ENCODE data around the gene PRR23E.

Gene PRR23E

DNA sequence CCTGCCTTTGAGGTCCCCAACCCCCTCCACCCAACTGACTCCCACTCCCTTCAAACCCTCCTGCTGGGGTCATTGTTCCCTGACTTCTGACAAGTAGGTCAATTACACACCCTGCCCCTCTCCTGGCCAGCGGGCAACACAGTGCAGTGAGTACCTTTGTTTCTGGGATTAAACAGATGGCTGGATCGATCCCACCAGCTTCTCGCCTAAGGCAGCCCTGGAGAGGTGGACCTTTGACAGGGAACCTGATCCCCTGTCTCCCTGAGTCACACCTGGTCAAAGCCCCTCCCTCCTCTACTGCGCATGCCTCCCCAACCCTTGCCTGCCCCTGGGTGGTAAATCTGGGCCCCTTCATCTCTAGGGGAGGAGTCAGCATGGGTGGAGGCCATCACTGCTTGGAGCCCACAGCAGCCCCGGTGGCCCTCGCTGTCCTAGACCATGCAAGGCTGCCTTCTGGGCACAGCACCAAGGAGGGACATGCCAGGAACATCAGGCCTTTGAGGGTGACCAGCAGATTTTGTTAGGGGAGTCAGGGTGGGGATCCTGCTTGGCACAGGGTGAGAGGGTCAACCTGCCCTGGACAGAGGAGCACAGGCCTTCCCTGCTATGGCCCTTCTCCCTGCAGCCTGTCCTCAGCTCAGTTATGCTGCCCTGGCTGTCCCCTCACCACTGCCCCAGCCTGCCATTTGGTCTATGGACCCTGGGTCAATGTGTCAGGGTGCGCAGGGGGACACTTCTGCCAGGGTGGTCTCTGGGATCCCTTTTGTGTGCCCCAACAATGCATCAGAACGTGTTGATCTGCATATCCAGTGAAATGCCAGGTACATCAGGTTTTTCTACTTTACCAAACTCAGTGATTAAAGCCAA is 9.8 kb upstream of the PRR23E start:
- peaks cover 3% of the 10 kb centered on the region for H3K4me1 ChIP-seq (ENCODE audit: insufficient read depth, low read length)
- no peaks in the 10 kb centered on the region for H3K27me3 ChIP-seq (ENCODE audit: insufficient read depth, low read length)
- no peak overlapping the region for H2AFZ ChIP-seq (ENCODE audit: low read depth, low read length)
- H3K9me3 ChIP-seq (ENCODE audit: low read length): no peaks in the 10 kb centered on the region
- no peak overlapping the region for H3K4me3 ChIP-seq (ENCODE audit: low read length)
- no peaks in the 10 kb centered on the region for H3K36me3 ChIP-seq (ENCODE audit: insufficient read depth, low read length)

DNA sequence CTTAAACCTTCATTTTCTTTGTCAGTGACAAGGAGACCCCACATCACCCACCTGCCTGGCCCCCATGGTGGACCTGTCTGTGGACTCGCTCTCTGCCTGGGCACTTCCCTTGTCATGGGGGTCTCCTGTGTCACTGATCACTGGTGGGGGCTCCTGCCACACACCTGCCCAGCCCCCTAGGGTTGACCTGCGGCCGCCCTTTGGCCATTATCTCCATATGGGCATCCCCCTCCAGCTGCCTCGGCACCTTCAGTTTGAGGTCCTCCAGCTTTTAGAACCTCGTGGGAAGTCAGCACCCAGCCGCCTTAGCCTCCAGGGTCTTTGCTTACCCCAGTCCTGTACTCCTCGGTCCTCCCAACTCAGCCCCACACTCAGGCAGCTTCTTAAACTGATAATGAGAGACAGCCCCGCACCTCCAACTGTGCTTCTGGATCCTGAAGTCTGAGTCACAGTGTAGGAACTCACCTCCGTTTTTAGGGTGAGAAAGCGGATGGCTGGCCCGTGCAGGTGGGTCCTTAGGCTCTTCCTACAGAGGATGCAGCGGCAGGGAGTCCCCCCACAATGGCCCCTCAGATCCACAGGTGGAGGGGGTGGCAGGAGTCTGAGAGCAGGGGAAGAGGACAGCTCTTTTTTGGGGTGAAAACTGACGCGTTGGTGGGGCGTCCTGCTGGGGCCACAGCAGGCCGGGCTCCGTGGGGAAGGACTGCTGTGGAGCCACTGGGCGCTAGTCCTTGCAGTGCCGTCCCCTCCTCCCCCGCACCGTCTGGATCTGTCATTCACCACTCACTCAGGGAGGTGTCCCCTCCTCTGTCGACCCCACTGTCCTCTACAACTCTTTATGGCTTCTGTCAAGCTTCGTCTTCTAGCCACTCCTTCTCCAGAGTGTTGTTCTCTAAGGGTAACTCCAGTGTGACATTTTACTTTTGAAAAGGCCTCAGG is 8.7 kb upstream of the PRR23E start:
- Histone ChIP-seq H3K4me3 (ENCODE audit: low read length) (no peak overlapping the region), H2AFZ (ENCODE audit: low read depth, low read length) (no peak overlapping the region), H3K4me1 (ENCODE audit: insufficient read depth, low read length) (peaks cover 3% of the 10 kb centered on the region), H3K36me3 (ENCODE audit: insufficient read depth, low read length) (no peaks in the 10 kb centered on the region), H3K9me3 (ENCODE audit: low read length) (no peaks in the 10 kb centered on the region), H3K27me3 (ENCODE audit: insufficient read depth, low read length) (no peaks in the 10 kb centered on the region)

DNA sequence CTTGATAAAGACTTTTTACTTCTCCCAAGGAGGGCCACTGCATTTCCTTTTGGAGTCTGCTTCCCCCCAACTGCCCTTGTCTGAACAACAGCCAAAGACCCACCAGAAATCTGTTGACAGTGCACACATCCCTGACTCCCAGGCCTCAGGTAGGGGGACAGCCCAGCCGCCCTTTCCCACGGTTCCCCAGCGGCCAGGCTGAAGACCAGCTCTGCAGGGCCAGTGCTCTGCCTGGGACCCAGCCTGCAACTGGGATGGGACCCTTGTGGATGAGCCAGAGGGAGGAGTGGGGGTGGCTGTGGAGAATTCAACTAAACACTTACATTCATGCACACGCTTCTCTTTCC is 8.1 kb upstream of the PRR23E start:
- Histone ChIP-seq H3K4me1 (ENCODE audit: insufficient read depth, low read length) (peaks cover 3% of the 10 kb centered on the region), H3K9me3 (ENCODE audit: low read length) (no peaks in the 10 kb centered on the region), H2AFZ (ENCODE audit: low read depth, low read length) (no peak overlapping the region), H3K36me3 (ENCODE audit: insufficient read depth, low read length) (no peaks in the 10 kb centered on the region), H3K4me3 (ENCODE audit: low read length) (no peak overlapping the region), H3K27me3 (ENCODE audit: insufficient read depth, low read length) (no peaks in the 10 kb centered on the region)

DNA sequence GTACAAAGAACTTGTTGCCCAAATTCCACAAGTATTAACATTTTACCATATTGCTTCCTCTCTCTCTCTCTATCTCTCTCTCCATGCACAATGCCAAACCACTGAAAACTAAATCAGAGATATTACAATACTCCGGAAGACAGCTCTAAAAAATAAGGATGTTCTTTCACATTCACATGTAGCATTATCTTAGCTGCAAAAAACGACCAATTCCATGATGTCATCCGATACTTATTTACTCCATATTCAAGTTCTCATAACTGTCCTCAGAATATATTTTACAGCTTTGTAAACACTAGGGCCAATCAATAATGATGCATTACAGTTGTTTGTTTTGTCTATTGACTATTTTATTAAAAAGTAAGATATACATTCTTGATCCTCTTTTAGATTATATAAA is 7.7 kb upstream of the PRR23E start:
- no peak overlapping the region for H3K4me3 ChIP-seq (ENCODE audit: low read length)
- H3K9me3 ChIP-seq (ENCODE audit: low read length): no peaks in the 10 kb centered on the region
- no peaks in the 10 kb centered on the region for H3K27me3 ChIP-seq (ENCODE audit: insufficient read depth, low read length)
- H3K4me1 ChIP-seq (ENCODE audit: insufficient read depth, low read length): peaks cover 3% of the 10 kb centered on the region
- H3K36me3 ChIP-seq (ENCODE audit: insufficient read depth, low read length): no peaks in the 10 kb centered on the region
- no peak overlapping the region for H2AFZ ChIP-seq (ENCODE audit: low read depth, low read length)

DNA sequence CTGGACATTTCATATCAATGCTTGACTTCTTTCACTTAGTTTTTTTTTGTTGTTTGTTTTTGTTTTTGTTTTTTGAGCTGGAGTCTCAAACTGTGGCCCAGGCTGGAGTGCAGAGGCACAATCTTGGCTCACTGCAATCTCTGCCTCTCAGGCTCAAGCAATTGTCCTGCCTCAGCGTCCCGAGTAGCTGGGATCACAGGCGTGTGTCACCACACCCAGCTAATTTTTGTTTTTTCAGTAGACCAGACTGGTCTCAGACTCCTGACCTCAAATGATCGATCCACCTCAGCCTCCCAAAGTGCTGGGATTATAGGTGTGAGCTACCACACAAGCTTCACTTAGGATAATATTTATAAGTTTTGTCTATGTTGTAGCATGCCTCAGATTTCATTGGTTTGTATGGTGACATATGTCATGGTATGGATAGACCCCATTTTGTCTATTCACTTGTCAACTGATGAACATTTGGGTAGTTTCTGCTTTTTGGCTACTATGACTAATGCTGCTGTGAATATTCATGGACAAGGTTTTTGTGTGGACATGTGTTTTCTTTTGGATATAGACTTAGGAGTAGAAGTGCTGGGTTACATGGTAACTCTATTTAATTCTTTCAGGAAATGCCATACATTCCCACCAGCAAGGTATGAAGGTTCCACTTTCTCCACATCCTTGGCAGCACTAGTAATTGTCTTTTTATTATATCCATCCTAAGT is 6.8 kb upstream of the PRR23E start:
- H3K9me3 ChIP-seq (ENCODE audit: low read length): no peaks in the 10 kb centered on the region
- peaks cover 3% of the 10 kb centered on the region for H3K4me1 ChIP-seq (ENCODE audit: insufficient read depth, low read length)
- no peak overlapping the region for H2AFZ ChIP-seq (ENCODE audit: low read depth, low read length)
- no peak overlapping the region for H3K4me3 ChIP-seq (ENCODE audit: low read length)
- H3K27me3 ChIP-seq (ENCODE audit: insufficient read depth, low read length): no peaks in the 10 kb centered on the region
- no peaks in the 10 kb centered on the region for H3K36me3 ChIP-seq (ENCODE audit: insufficient read depth, low read length)

DNA sequence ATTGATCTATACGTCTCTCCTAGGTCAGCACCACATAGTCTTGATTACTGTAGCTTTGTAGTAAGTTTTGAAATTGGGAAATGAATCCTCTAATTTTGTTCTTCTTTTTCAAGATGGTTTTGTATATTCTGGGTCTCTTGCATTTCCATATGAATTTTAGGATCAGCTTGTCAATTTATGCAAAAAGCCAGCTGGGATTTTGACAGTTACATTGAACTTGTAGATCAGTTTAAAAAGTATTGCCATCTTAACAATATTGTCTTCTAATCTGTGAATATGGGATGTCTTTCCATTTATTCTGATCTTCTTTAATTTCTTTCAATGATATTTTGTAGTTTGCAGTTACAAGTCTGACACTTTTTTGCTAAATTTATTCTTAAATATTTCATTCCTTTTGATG is 5.6 kb upstream of the PRR23E start:
- Histone ChIP-seq H3K36me3 (ENCODE audit: insufficient read depth, low read length) (no peaks in the 10 kb centered on the region), H3K27me3 (ENCODE audit: insufficient read depth, low read length) (no peaks in the 10 kb centered on the region), H3K9me3 (ENCODE audit: low read length) (no peaks in the 10 kb centered on the region), H3K4me1 (ENCODE audit: insufficient read depth, low read length) (peaks cover under 1% of the 10 kb centered on the region), H3K4me3 (ENCODE audit: low read length) (no peak overlapping the region), H2AFZ (ENCODE audit: low read depth, low read length) (no peak overlapping the region)

DNA sequence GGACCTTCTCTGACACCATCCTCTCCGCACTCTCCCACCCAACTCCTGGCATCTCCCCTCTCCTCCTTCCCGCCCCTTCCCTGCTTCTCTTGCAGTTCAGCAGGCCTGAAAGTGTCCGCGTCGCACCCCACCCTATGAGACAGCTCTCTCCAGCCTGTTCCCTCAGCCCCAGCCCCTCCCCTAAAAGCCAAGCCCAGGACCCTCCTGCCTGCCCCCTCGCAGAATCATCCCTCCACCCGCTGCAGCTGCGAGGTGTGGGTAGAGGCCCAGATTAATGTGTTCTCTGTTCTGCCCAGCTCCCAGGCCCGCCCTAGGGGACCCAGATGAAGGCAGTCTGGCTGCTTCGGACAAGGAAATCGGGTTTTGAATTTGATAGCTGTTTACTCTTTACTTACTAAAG is 410 bp downstream of the PRR23E start:
- H3K4me3 ChIP-seq (ENCODE audit: low read length): no peak overlapping the region
- H3K27me3 ChIP-seq (ENCODE audit: insufficient read depth, low read length): no peaks in the 10 kb centered on the region
- H3K36me3 ChIP-seq (ENCODE audit: insufficient read depth, low read length): no peaks in the 10 kb centered on the region
- H3K4me1 ChIP-seq (ENCODE audit: insufficient read depth, low read length): no peaks in the 10 kb centered on the region
- no peak overlapping the region for H2AFZ ChIP-seq (ENCODE audit: low read depth, low read length)
- no peaks in the 10 kb centered on the region for H3K9me3 ChIP-seq (ENCODE audit: low read length)

DNA sequence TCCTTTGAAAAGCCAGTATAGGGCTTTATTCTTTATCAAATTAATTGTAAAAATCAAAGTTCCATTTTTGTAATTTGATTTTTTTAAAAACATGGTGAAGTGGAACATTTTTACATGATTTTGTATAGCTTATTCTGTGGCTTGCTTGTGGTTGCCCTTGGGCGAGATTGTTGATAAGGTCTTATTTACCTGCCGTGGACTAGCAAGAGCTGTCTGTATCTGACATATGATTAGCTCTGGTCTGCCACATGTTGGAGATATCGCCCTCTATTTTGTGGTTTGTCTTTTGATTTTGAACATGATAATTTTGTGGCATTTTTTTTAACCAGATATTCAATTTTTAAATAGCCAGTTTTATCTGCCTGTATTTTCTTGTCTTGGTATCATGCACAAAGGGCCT is 844 bp downstream of the PRR23E start:
- Histone ChIP-seq H2AFZ (ENCODE audit: low read depth, low read length) (no peak overlapping the region), H3K36me3 (ENCODE audit: insufficient read depth, low read length) (no peaks in the 10 kb centered on the region)

DNA sequence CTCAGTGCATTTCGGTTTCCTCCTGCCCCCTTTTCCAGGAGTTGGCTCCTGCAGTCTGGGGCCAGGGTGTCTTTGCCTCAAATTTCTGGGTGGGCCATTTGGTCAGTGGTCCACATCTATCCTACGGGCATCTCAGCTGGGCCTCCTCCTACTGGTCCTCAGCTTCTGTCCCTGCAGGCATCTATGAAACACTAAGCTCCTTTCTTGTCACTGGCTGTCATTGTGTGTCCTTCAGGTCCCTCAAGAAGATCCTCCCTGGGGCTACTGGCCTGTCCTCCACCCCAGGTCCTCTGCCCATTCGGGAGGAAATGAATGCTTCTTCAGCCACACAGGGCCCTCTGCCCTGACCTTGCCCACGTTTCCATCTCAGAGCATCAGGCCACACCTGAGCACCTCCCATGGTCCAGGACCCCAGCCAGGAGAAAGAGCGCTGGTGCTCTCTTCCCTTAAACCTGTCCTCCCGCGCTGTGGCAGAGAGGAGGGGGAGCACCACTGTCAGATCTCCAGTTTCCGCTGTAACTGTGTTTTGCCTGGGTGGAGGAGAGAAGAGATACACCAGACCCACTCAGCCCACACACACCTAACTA is 1.8 kb downstream of the PRR23E start:
- Histone ChIP-seq H3K36me3 (ENCODE audit: insufficient read depth, low read length) (no peaks in the 10 kb centered on the region), H2AFZ (ENCODE audit: low read depth, low read length) (no peak overlapping the region), H3K27me3 (ENCODE audit: insufficient read depth, low read length) (peaks cover 3% of the 10 kb centered on the region), H3K4me1 (ENCODE audit: insufficient read depth, low read length) (no peaks in the 10 kb centered on the region), H3K4me3 (ENCODE audit: low read length) (no peak overlapping the region), H3K9me3 (ENCODE audit: low read length) (no peaks in the 10 kb centered on the region)

More for the DNA sequence above, 844 bp downstream of the PRR23E start:
- Histone ChIP-seq H3K9me3 (ENCODE audit: low read length) (no peaks in the 10 kb centered on the region), H3K4me1 (ENCODE audit: insufficient read depth, low read length) (no peaks in the 10 kb centered on the region), H3K4me3 (ENCODE audit: low read length) (no peak overlapping the region), H3K27me3 (ENCODE audit: insufficient read depth, low read length) (no peaks in the 10 kb centered on the region)

DNA sequence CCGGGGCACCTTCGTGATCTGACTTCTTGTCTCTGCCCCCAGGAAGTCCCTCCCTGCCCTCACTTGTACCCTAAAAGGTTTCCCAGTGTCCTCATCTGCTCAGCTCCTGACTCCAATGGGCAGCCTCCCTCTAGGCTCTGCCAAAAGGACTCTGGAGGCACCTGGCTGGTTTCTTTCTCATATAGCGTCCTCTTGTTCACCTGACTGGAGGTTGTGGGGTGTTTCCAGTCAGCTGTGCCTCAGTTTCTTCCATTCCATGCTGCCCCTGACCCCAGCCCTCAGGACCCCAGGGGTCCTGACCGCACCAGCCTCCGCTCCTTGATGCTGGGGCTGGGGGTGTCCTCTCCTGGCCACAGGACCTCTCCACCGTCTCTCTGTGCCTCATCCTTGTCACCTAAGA is 2.5 kb downstream of the PRR23E start:
- Histone ChIP-seq H3K4me1 (ENCODE audit: insufficient read depth, low read length) (no peaks in the 10 kb centered on the region), H3K9me3 (ENCODE audit: low read length) (no peaks in the 10 kb centered on the region), H2AFZ (ENCODE audit: low read depth, low read length) (no peak overlapping the region), H3K4me3 (ENCODE audit: low read length) (no peak overlapping the region), H3K27me3 (ENCODE audit: insufficient read depth, low read length) (peaks cover 6% of the 10 kb centered on the region), H3K36me3 (ENCODE audit: insufficient read depth, low read length) (no peaks in the 10 kb centered on the region)

DNA sequence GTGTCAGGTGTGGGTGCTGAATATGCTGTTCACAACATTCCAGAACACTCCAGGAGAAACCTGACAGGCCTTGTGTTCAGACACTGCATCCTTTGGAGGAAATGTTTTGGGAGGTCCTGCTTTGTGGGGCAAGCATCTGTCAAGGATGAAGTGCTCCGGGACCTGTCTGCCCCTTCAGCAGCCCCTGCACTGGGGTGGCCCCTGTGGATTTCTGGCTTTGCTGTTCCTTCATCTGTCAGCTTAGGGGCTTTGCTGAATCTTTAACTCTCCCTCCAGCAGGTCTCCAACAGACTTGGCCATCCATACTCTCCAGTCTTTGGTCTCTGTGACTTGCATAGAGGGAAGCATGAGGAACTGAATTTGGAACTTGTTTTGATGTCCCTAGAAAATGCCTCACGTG is 3.1 kb downstream of the PRR23E start:
- Histone ChIP-seq H3K27me3 (ENCODE audit: insufficient read depth, low read length) (peaks cover 6% of the 10 kb centered on the region), H2AFZ (ENCODE audit: low read depth, low read length) (no peak overlapping the region), H3K9me3 (ENCODE audit: low read length) (no peaks in the 10 kb centered on the region), H3K36me3 (ENCODE audit: insufficient read depth, low read length) (no peaks in the 10 kb centered on the region), H3K4me3 (ENCODE audit: low read length) (no peak overlapping the region), H3K4me1 (ENCODE audit: insufficient read depth, low read length) (no peaks in the 10 kb centered on the region)

DNA sequence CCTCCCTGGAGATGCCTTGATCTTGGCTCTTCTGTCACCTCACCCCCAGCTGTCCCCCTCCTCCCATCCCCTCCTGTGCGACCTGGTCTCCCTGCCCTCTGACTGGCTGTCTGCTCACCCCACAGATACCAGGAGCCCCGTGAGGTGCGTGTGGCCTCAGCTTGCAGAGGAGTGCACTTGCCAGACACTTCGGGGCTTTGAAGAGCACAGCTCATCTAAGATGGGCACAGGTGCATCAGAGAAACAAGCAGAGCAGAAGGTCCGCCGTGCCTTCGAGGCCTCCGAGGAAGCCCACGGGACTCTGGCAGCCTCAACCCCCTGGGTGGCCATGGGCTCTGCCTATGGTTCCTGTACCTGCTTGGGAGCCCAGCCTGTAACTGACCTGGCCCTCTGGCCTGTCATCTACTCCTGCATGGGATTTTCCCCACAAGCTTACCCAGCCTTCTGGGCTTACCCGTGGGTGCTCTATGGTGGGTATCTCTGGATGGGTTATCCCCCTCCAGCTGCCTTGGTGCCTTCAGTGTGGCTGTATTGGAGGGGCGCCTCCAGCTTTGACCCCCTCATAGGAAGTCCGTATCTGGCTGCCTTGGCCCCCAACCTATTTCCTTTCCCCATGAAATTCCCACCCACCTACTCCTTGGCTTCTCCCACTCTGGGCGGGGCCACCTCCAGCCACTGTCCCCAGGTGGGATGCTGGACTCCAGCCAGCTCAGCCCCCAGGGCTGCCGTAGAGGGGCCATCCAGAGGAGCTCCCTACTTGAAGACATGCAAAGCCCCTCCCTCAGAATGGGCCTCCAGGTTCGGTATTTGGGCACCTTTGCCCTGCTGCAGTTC is 3.8 kb downstream of the PRR23E start:
- no peak overlapping the region for H2AFZ ChIP-seq (ENCODE audit: low read depth, low read length)
- no peaks in the 10 kb centered on the region for H3K36me3 ChIP-seq (ENCODE audit: insufficient read depth, low read length)
- H3K9me3 ChIP-seq (ENCODE audit: low read length): no peaks in the 10 kb centered on the region
- no peaks in the 10 kb centered on the region for H3K4me1 ChIP-seq (ENCODE audit: insufficient read depth, low read length)
- peaks cover 6% of the 10 kb centered on the region for H3K27me3 ChIP-seq (ENCODE audit: insufficient read depth, low read length)
- no peak overlapping the region for H3K4me3 ChIP-seq (ENCODE audit: low read length)

Data from neuron (in vitro differentiated cells).